Measurements from ENCODE around the gene METTL3. TPM values are rescaled to one million over a fixed set of nuclear protein-coding genes. Genes with fewer than 3 reads are reported as not detected.

Gene METTL3
- total RNA-seq, 1 donor from 2014 or later: 26.6 TPM

GRCh38 chr14:21514341-21514740 lies 3.2 kb upstream of the METTL3 start:
- Histone ChIP-seq H3K4me3 (no peak overlapping the region), H3K4me1 (peaks cover 23% of the 10 kb centered on the region), H3K9me3 (replicated peaks) (no peaks in the 10 kb centered on the region), H3K27ac (replicated peaks) (no peak overlapping the region), H3K36me3 (no peaks in the 10 kb centered on the region), H3K27me3 (ENCODE audit: low read depth) (no peaks in the 10 kb centered on the region)
- intact Hi-C loops (cut with micrococcal nuclease): no loop called here
- TF ChIP-seq, protein P1, sequence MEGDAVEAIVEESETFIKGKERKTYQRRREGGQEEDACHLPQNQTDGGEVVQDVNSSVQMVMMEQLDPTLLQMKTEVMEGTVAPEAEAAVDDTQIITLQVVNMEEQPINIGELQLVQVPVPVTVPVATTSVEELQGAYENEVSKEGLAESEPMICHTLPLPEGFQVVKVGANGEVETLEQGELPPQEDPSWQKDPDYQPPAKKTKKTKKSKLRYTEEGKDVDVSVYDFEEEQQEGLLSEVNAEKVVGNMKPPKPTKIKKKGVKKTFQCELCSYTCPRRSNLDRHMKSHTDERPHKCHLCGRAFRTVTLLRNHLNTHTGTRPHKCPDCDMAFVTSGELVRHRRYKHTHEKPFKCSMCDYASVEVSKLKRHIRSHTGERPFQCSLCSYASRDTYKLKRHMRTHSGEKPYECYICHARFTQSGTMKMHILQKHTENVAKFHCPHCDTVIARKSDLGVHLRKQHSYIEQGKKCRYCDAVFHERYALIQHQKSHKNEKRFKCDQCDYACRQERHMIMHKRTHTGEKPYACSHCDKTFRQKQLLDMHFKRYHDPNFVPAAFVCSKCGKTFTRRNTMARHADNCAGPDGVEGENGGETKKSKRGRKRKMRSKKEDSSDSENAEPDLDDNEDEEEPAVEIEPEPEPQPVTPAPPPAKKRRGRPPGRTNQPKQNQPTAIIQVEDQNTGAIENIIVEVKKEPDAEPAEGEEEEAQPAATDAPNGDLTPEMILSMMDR (IDR thresholded peaks at IDR 0.05; ENCODE audit: borderline replicate concordance): no peak
- no peak for DNase-seq

- peaks cover 36% of the 10 kb centered on the region for H3K4me1 ChIP-seq
- H3K27me3 ChIP-seq (ENCODE audit: low read depth): no peaks in the 10 kb centered on the region
- peak overlapping the region; percentile 96 for H3K4me3 ChIP-seq
- TF ChIP-seq, protein P1 (IDR thresholded peaks at IDR 0.05; ENCODE audit: borderline replicate concordance): no peak
- no peak for DNase-seq
- no peak overlapping the region for H3K27ac ChIP-seq (replicated peaks)
- intact Hi-C loops (cut with micrococcal nuclease): no loop called here
- no peaks in the 10 kb centered on the region for H3K9me3 ChIP-seq (replicated peaks)
- peaks cover 11% of the 10 kb centered on the region for H3K36me3 ChIP-seq
Measured at GRCh38 chr14:21509432-21510143, 1.6 kb downstream of the METTL3 start.

GRCh38 chr14:21506557-21506956 lies 4.6 kb downstream of the METTL3 start:
- no peak for DNase-seq
- H3K27me3 ChIP-seq (ENCODE audit: low read depth): no peaks in the 10 kb centered on the region
- no peak overlapping the region for H3K27ac ChIP-seq (replicated peaks)
- no peak overlapping the region for H3K4me3 ChIP-seq
- H3K9me3 ChIP-seq (replicated peaks): no peaks in the 10 kb centered on the region
- H3K36me3 ChIP-seq: peaks cover 31% of the 10 kb centered on the region
- TF ChIP-seq, protein P1 (IDR thresholded peaks at IDR 0.05; ENCODE audit: borderline replicate concordance): no peak
- peaks cover 32% of the 10 kb centered on the region for H3K4me1 ChIP-seq
- intact Hi-C loops (cut with micrococcal nuclease): no loop called here

DNA sequence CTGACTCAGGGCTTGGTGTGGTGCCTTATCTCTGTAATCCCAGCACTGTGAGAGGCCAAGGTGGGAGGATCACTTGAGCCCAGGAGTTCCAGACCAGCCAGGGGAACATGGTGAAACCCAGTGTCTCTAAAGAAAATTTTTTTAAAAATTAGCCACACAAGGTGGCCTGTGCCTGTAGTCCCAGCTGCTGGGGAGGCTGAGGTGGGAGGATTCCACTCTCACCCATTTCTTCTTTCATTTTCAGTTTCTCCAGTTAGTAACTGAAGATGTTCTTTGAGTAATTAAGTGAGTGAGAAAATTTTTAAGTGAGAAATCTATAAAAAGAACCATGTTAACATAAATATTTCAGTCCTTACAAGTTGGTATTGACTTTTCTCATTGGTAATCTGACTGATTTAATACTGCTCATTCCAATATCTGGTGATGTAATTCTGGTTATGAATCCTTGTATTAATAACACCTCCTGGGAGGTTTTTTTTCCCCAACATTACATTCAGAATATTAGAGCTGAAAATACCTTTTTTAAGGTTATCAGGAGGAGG lies 6.1 kb downstream of the METTL3 start:
- TF ChIP-seq, protein P1 (IDR thresholded peaks at IDR 0.05; ENCODE audit: borderline replicate concordance): no peak
- intact Hi-C loops (cut with micrococcal nuclease): no loop called here
- Histone ChIP-seq H3K9me3 (replicated peaks) (no peaks in the 10 kb centered on the region), H3K27me3 (ENCODE audit: low read depth) (no peaks in the 10 kb centered on the region), H3K4me1 (peaks cover 21% of the 10 kb centered on the region), H3K36me3 (peaks cover 45% of the 10 kb centered on the region), H3K27ac (replicated peaks) (no peak overlapping the region), H3K4me3 (no peak overlapping the region)
- no peak for DNase-seq

DNA sequence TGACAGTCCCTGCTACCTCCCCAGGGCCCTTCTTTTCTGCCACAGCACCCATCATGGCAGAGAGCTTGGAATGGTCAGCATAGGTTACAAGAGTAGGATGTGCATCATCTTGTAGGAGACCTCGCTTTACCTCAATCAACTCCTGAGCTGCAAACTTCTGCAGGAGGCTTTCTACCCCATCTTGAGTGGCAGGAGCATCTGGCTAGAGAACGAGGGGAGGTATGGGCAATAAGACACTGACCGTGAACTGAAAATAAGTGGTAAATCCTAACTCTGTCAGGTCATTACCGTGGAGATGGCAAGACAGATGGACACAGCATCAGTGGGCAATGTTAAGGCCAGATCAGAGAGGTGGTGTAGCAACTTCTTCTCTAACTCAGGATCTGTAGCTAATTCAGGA lies 7.8 kb downstream of the METTL3 start:
- Histone ChIP-seq H3K27me3 (ENCODE audit: low read depth) (no peaks in the 10 kb centered on the region), H3K4me1 (peaks cover 5% of the 10 kb centered on the region), H3K27ac (replicated peaks) (no peak overlapping the region), H3K36me3 (peaks cover 61% of the 10 kb centered on the region), H3K9me3 (replicated peaks) (no peaks in the 10 kb centered on the region), H3K4me3 (no peak overlapping the region)
- intact Hi-C loops (cut with micrococcal nuclease): no loop called here
- TF ChIP-seq, protein P1 (IDR thresholded peaks at IDR 0.05; ENCODE audit: borderline replicate concordance): no peak
- no peak for DNase-seq
